Activated T-cell treated with anti-CD3 and anti-CD28 coated beads, Interleukin-2, amount 50 U/mL, for 4 hours (primary cell): ENCODE measurements around the gene TEX54. TPM values are rescaled to one million over a fixed set of nuclear protein-coding genes. Genes with fewer than 3 reads are reported as not detected.

Experiments used
- ATAC-seq, 2 donors: fragments of 200-7000 bp; cut with Tn5 transposase; one replicate each; pipeline ENCODE4 v1.10.0; 2021
- DNase-seq: peaks from one replicate; pipeline ENCODE4 v3.0.0-alpha.2; 2020
- H3K27me3 Mint-ChIP-seq: one replicate; pipeline ENCODE4 v1.8.0; 2021; ENCODE audit warnings: low read depth, mixed read lengths
- H3K36me3 Mint-ChIP-seq: one replicate; pipeline ENCODE4 v1.8.0; 2022; ENCODE audit warnings: mixed read lengths; ENCODE audit not compliant: insufficient read depth
- H3K4me1 Mint-ChIP-seq: one replicate; pipeline ENCODE4 v1.8.0; 2021; ENCODE audit warnings: low read depth, mixed read lengths
- H3K4me3 Mint-ChIP-seq: one replicate; pipeline ENCODE4 v1.8.0; 2021; ENCODE audit warnings: mild to moderate bottlenecking, moderate library complexity, mixed read lengths
- H3K9me3 Mint-ChIP-seq: one replicate; pipeline ENCODE4 v1.8.0; 2021; ENCODE audit warnings: mixed read lengths
- total RNA-seq, 3 donors: library from RNA; stranded (reverse); gene quantifications; one replicate each; pipeline ENCODE4 v1.2.1, GENCODE V29; 2021

The TEX54 gene
- total RNA-seq, 3 donors from 2014 or later: 0.63 to 0.92 (median 0.89) TPM

- Mint-ChIP-seq H3K9me3 (no peaks in the 10 kb centered on the region), H3K4me1 (peaks cover 31% of the 10 kb centered on the region), H3K36me3 (peaks cover 41% of the 10 kb centered on the region), H3K27me3 (no peaks in the 10 kb centered on the region), H3K4me3 (no peak overlapping the region)
- ATAC-seq (no peak), DNase-seq (no peak)
Measured at GRCh38 chr11:62794201-62794775, 38.4 kb downstream of the TEX54 start.

GRCh38 chr11:62792202-62792575, 40.5 kb downstream of the TEX54 start:
- no peak for DNase-seq
- Mint-ChIP-seq H3K9me3 (no peaks in the 10 kb centered on the region), H3K36me3 (peaks cover 29% of the 10 kb centered on the region), H3K4me1 (peaks cover 47% of the 10 kb centered on the region), H3K27me3 (no peaks in the 10 kb centered on the region), H3K4me3 (peak overlapping the region; percentile 90)
- no peak for ATAC-seq

GRCh38 chr11:62791501-62792201, 41.0 kb downstream of the TEX54 start, which contains the start of gene TMEM223:
Gene TMEM223, minus strand, starts transcription at chr11:62792006. Its CDS starts 12 bp downstream, at chr11:62791994.
- Mint-ChIP-seq H3K9me3 (no peaks in the 10 kb centered on the region), H3K4me1 (peaks cover 48% of the 10 kb centered on the region), H3K27me3 (no peaks in the 10 kb centered on the region), H3K36me3 (peaks cover 27% of the 10 kb centered on the region), H3K4me3 (peak within 1 kb of the TSS; percentile 90)
- ATAC-seq (peak; percentile 77 to 81), DNase-seq (peak; percentile 85)

GRCh38 chr11:62789576-62789975, 43.1 kb downstream of the TEX54 start:
- H3K4me1 Mint-ChIP-seq: peaks cover 57% of the 10 kb centered on the region
- no peak for DNase-seq

GRCh38 chr11:62788991-62789390, 43.6 kb downstream of the TEX54 start:
- H3K4me3 Mint-ChIP-seq: peak overlapping the region; percentile 93
- H3K9me3 Mint-ChIP-seq: no peaks in the 10 kb centered on the region
- DNase-seq (no peak), ATAC-seq (no peak)
- peaks cover 54% of the 10 kb centered on the region for H3K4me1 Mint-ChIP-seq
- no peaks in the 10 kb centered on the region for H3K27me3 Mint-ChIP-seq
- peaks cover 6% of the 10 kb centered on the region for H3K36me3 Mint-ChIP-seq

More at GRCh38 chr11:62789576-62789975, 43.1 kb downstream of the TEX54 start:
- H3K9me3 Mint-ChIP-seq: no peaks in the 10 kb centered on the region
- no peak for ATAC-seq
- no peaks in the 10 kb centered on the region for H3K27me3 Mint-ChIP-seq
- H3K36me3 Mint-ChIP-seq: peaks cover 11% of the 10 kb centered on the region
- peak overlapping the region; percentile 93 for H3K4me3 Mint-ChIP-seq

GRCh38 chr11:62787005-62787759, 45.5 kb downstream of the TEX54 start, which contains the start of gene TMEM179B:
Gene TMEM179B, plus strand, starts transcription at chr11:62787402. Its CDS starts 30 bp downstream, at chr11:62787432.
- ATAC-seq: peak; percentile 69 to 71
- Mint-ChIP-seq H3K4me3 (peak within 1 kb of the TSS; percentile 93), H3K36me3 (peaks cover 6% of the 10 kb centered on the region), H3K27me3 (no peaks in the 10 kb centered on the region), H3K9me3 (no peaks in the 10 kb centered on the region), H3K4me1 (peaks cover 47% of the 10 kb centered on the region)
- peak; percentile 97 for DNase-seq

- DNase-seq (peak; percentile 79), ATAC-seq (peak; percentile 70 to 74)
- no peaks in the 10 kb centered on the region for H3K9me3 Mint-ChIP-seq
- peaks cover 44% of the 10 kb centered on the region for H3K4me1 Mint-ChIP-seq
- peak overlapping the region; percentile 85 for H3K4me3 Mint-ChIP-seq
- peaks cover 5% of the 10 kb centered on the region for H3K36me3 Mint-ChIP-seq
- H3K27me3 Mint-ChIP-seq: no peaks in the 10 kb centered on the region
Measured at GRCh38 chr11:62786318-62787004, 46.2 kb downstream of the TEX54 start.

GRCh38 chr11:62782753-62783152, 49.9 kb downstream of the TEX54 start:
- H3K27me3 Mint-ChIP-seq: no peaks in the 10 kb centered on the region
- ATAC-seq: no peak
- H3K4me3 Mint-ChIP-seq: no peak overlapping the region

More at GRCh38 chr11:62782753-62783152, 49.9 kb downstream of the TEX54 start:
- Mint-ChIP-seq H3K4me1 (peaks cover 14% of the 10 kb centered on the region), H3K9me3 (no peaks in the 10 kb centered on the region), H3K36me3 (peaks cover 9% of the 10 kb centered on the region)
- DNase-seq: no peak

Other genes with a start within 250 kb of the TEX54 start
- gene TUT1, start 241.3 kb downstream of the TEX54 start, total RNA-seq: 10 to 100 TPM; 39.4 to 46.1 (median 41.6) TPM
- gene MTA2, start 231.0 kb downstream of the TEX54 start, total RNA-seq: 100 to 1,000 TPM; 217 to 224 (median 220) TPM
- gene EML3, start 220.1 kb downstream of the TEX54 start, total RNA-seq: 100 to 1,000 TPM; 145 to 160 (median 155) TPM
- 1 to 10 TPM; 5.8 to 6.6 (median 5.8) TPM for gene ROM1, start 219.6 kb downstream of the TEX54 start, total RNA-seq
- 10 to 100 TPM; 58.2 to 66.2 (median 59.7) TPM for gene B3GAT3, start 210.9 kb downstream of the TEX54 start, total RNA-seq
- gene GANAB, start 186.2 kb downstream of the TEX54 start, total RNA-seq: 100 to 1,000 TPM; 173 to 204 (median 194) TPM
- 10 to 100 TPM; 43.5 to 50.0 (median 48.0) TPM for gene INTS5, start 179.5 kb downstream of the TEX54 start, total RNA-seq
- gene C11orf98, start 167.6 kb downstream of the TEX54 start, total RNA-seq: 100 to 1,000 TPM; 174 to 212 (median 206) TPM
- gene CSKMT, start 167.5 kb downstream of the TEX54 start, total RNA-seq: 10 to 100 TPM; 54.6 to 73.1 (median 73.0) TPM
- gene UQCC3, start 161.2 kb downstream of the TEX54 start, total RNA-seq: 10 to 100 TPM in 2 of 3 donors, 1 to 10 TPM in 1; 9.4 to 14.6 (median 10.6) TPM
- gene LBHD1, start 160.6 kb downstream of the TEX54 start, total RNA-seq: 10 to 100 TPM; 17.0 to 22.2 (median 19.2) TPM
- 100 to 1,000 TPM; 151 to 174 (median 157) TPM for gene UBXN1, start 153.8 kb downstream of the TEX54 start, total RNA-seq
- under 1 TPM; 0.21 to 0.33 (median 0.30) TPM for gene LRRN4CL, start 143.3 kb downstream of the TEX54 start, total RNA-seq
- gene BSCL2, start 125.4 kb downstream of the TEX54 start, total RNA-seq: 10 to 100 TPM; 23.6 to 29.6 (median 26.9) TPM
- not detected for gene GNG3, start 125.2 kb downstream of the TEX54 start, total RNA-seq
- gene HNRNPUL2, start 105.4 kb downstream of the TEX54 start, total RNA-seq: 10 to 100 TPM; 45.3 to 49.4 (median 47.9) TPM
- 10 to 100 TPM; 20.2 to 22.9 (median 20.9) TPM for gene TTC9C, start 104.4 kb downstream of the TEX54 start, total RNA-seq
- gene ZBTB3, start 78.7 kb downstream of the TEX54 start, total RNA-seq: 1 to 10 TPM; 5.7 to 6.9 (median 6.5) TPM
- 100 to 1,000 TPM; 143 to 145 (median 144) TPM for gene POLR2G, start 71.3 kb downstream of the TEX54 start, total RNA-seq
- gene TAF6L, start 61.4 kb downstream of the TEX54 start, total RNA-seq: 10 to 100 TPM; 27.2 to 34.3 (median 29.1) TPM
- 10 to 100 TPM; 26.8 to 35.4 (median 31.6) TPM for gene TMEM179B, start 45.4 kb downstream of the TEX54 start, total RNA-seq
- 10 to 100 TPM in 2 of 3 donors, 1 to 10 TPM in 1; 9.4 to 12.1 (median 11.6) TPM for gene TMEM223, start 40.8 kb downstream of the TEX54 start, total RNA-seq
- 100 to 1,000 TPM; 138 to 180 (median 158) TPM for gene NXF1, start 27.4 kb downstream of the TEX54 start, total RNA-seq
- gene STX5, start 790 bp downstream of the TEX54 start, total RNA-seq: 10 to 100 TPM; 22.3 to 31.6 (median 28.4) TPM
- 100 to 1,000 TPM; 228 to 254 (median 235) TPM for gene WDR74, start 6.7 kb upstream of the TEX54 start, total RNA-seq
- 100 to 1,000 TPM; 580 to 683 (median 586) TPM for gene SLC3A2, start 48.1 kb upstream of the TEX54 start, total RNA-seq
- gene CHRM1, start 88.5 kb upstream of the TEX54 start, total RNA-seq: not detected
- gene SLC22A6, start 152.1 kb upstream of the TEX54 start, total RNA-seq: not detected
- not detected for gene SLC22A8, start 183.0 kb upstream of the TEX54 start, total RNA-seq